SK-N-MC (cell line): ENCODE data around the gene PTPRN2.

Experiments
- EZH2 ChIP-seq: fragments of 200-600 bp; sonication (generic); IDR thresholded peaks from one replicate; pipeline ENCODE4 v1.6.1; 2017; ENCODE audit warnings: antibody characterized with exemption
- FOXP2 ChIP-seq: optimal IDR thresholded peaks from 2 replicates; pipeline ENCODE3; 2011; ENCODE audit warnings: mild to moderate bottlenecking, moderate library complexity; ENCODE audit not compliant: insufficient read depth; ENCODE audit errors: extremely low read length, control extremely low read depth
- POLR2AphosphoS5 ChIP-seq: IDR thresholded peaks from 2 replicates; pipeline ENCODE4 v1.6.1; 2012; ENCODE audit warnings: mild to moderate bottlenecking, low read depth, low read length, borderline replicate concordance

GRCh38 chr7:158557441-158557755, 30.2 kb downstream of the PTPRN2 start:
- TF ChIP-seq EZH2 (no peak), POLR2AphosphoS5 (no peak), FOXP2 (no peak)
